GM12801 (cell line): Measurements from ENCODE around the gene CNN1.

Experiments
- CTCF ChIP-seq: IDR thresholded peaks from one replicate; pipeline ENCODE4 v1.5.1; 2011; ENCODE audit warnings: control low read depth; ENCODE audit not compliant: insufficient read length; ENCODE audit errors: extremely low read depth

Gene CNN1

DNA sequence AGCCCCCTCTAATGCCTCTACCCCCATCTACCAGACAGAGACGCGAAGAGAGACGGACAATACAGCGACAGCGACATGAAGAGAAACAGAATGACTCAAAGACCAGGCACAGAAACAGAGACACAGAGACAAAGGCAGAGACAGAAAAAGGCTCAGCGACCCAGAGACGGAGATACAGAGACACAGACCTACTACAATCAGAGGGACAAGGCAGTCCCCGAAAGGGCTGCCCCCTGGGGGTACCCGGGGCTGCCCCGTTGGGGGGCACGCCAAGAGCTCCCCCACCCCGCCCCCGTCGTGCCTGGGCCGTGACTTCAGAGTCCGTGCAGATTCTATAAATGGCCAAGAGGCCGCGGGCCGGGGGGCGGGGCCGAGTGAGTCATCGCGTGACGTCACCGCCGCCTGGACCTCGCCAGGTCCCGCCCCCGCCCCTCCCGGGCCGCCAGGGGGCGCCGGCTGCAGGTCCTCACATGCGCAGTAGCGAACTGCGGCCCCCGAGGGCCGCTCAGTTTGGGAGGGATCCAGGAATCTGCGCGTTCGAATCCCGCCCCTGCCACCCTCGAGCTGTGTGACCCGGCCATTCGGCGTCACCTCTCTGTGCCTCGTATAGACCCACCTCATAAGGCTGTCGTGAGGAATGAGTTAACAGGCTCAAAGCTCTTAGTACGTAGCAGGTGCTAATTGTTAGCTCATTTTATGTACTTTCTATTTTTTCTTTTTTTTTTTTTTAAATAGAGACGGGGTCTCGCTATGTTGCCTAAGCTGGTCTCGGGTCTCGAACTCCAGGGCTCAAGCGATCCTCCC lies 2.7 kb upstream of the CNN1 start:
- no peak for TF ChIP-seq CTCF

- TF ChIP-seq CTCF = no peak
Observed at GRCh38 chr19:11539495-11540365, 1.1 kb downstream of the CNN1 start.

DNA sequence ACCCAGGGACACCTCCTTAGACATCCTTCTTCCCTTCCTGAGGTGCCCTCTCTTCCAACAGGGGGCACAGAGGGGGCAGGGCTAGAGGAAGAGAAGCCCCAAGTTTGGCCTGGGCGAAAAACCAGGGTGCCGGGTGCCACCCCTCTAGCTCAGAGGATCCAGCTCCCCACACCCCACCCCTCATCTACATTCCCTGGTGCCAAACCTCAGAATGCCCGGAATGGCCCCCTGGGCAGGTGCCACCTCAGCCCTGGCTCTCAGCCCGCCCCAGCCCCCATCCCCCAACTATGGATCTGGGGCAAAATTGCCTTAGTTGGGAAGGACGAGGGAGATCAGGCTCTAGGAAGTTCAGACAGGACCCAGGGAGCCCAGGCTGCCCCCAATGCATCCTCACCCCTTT lies 2.0 kb downstream of the CNN1 start:
- TF ChIP-seq CTCF = no peak

GRCh38 chr19:11541238-11541637 lies 2.6 kb downstream of the CNN1 start:
- TF ChIP-seq CTCF = no peak

GRCh38 chr19:11547929-11548700 lies 9.5 kb downstream of the CNN1 start:
- no peak for TF ChIP-seq CTCF

GRCh38 chr19:11549386-11549953 lies 10.8 kb downstream of the CNN1 start:
- TF ChIP-seq CTCF = no peak

DNA sequence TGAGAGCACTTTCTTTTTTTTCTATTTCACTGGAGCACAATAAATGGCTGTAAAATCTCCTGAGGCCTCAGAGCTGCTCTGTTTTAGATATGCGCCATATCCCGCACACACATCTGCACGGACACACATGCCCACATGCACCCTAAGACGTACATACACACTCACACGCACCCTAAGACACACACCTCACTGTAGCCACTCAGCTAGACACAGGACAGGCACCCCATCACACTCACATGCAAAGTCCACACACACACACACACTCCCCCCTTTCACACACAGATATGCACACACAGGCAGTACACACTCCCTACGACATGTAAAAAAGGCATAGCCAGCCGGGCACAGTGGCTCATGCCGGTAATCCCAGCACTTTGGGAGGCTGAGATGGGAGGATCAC lies 11.6 kb downstream of the CNN1 start:
- no peak for TF ChIP-seq CTCF
